K562 (cell line): ENCODE results near the gene GLE1. TPM values are rescaled to one million over a fixed set of nuclear protein-coding genes. Genes with fewer than 3 reads are reported as not detected.

Experiments
- BRD4 ChIP-seq: fragments of 200-600 bp; sonication (generic); IDR thresholded peaks from 2 replicates; pipeline ENCODE4 v1.6.1; 2017; ENCODE audit warnings: inconsistent platforms
- EP400 ChIP-seq: fragments of 450-650 bp; IDR thresholded peaks from 2 replicates; pipeline ENCODE4 v1.6.1; 2017; ENCODE audit warnings: antibody characterized with exemption, mild to moderate bottlenecking, moderate library complexity
- EWSR1 ChIP-seq: fragments of 450-650 bp; IDR thresholded peaks from 2 replicates; pipeline ENCODE4 v1.6.1; 2018; ENCODE audit warnings: borderline replicate concordance, mild to moderate bottlenecking, low read depth, moderate library complexity; ENCODE audit not compliant: partially characterized antibody
- FOXA3 ChIP-seq, 2 experiments: fragments of 450-650 bp in 1 of 2; sonication (generic) in 1 of 2; formaldehyde crosslinking; IDR thresholded peaks in 1 of 2; conservative IDR thresholded peaks in 1 of 2; 2 replicates each; pipeline versions ENCODE4 v1.4.0 to v1.8.0; 2020 to 2022; ENCODE audit warnings: mild to moderate bottlenecking in 2 of 2, missing genetic modification reagents in 1 of 2
- KLF16 ChIP-seq: IDR thresholded peaks from 2 replicates; pipeline ENCODE4 v1.6.1; 2016; ENCODE audit warnings: antibody characterized with exemption
- LARP7 ChIP-seq: fragments of 450-650 bp; IDR thresholded peaks from 2 replicates; pipeline ENCODE4 v1.6.1; 2016
- PHF20 ChIP-seq: fragments of 450-650 bp; IDR thresholded peaks from 2 replicates; pipeline ENCODE4 v1.6.1; 2018; ENCODE audit not compliant: partially characterized antibody
- POLR2B ChIP-seq: fragments of 450-650 bp; IDR thresholded peaks from 2 replicates; pipeline ENCODE4 v1.6.1; 2018; ENCODE audit warnings: low read depth; ENCODE audit not compliant: partially characterized antibody
- POLR3A ChIP-seq: IDR thresholded peaks from 2 replicates; pipeline ENCODE4 v1.6.1; 2011; ENCODE audit warnings: borderline replicate concordance, mild to moderate bottlenecking, moderate library complexity; ENCODE audit not compliant: insufficient read length, insufficient read depth; ENCODE audit errors: extremely low read depth
- RFX1 ChIP-seq: fragments of 450-650 bp; IDR thresholded peaks from 2 replicates; pipeline ENCODE4 v1.6.1; 2016; ENCODE audit warnings: mild to moderate bottlenecking, moderate library complexity
- SIN3A ChIP-seq, 2 experiments: fragments of 150-350 bp in 1 of 2; IDR thresholded peaks; 2 replicates each; pipeline ENCODE4 v1.6.1; 2011 to 2016; ENCODE audit warnings: borderline replicate concordance in 2 of 2, low read depth in 2 of 2, low read length in 2 of 2, mild to moderate bottlenecking in 2 of 2, moderate library complexity in 2 of 2; ENCODE audit not compliant: control insufficient read depth in 1 of 2
- SPI1 ChIP-seq: IDR thresholded peaks from 2 replicates; pipeline ENCODE4 v1.6.1; 2011; ENCODE audit warnings: low read depth, low read length, control low read depth, borderline replicate concordance
- TFAM ChIP-seq: fragments of 250-450 bp; sonication (Bioruptor Pico); conservative IDR thresholded peaks from 2 replicates; pipeline ENCODE4 v1.5.0; 2021; ENCODE audit warnings: mild to moderate bottlenecking, moderate library complexity
- ZBTB2 ChIP-seq: fragments of 450-650 bp; IDR thresholded peaks from 2 replicates; pipeline ENCODE4 v1.6.1; 2016; ENCODE audit warnings: antibody characterized with exemption
- ZFPM2 ChIP-seq: fragments of 250-450 bp; sonication (Bioruptor Pico); IDR thresholded peaks from 2 replicates; pipeline ENCODE4 v1.5.1; 2022; ENCODE audit warnings: mild to moderate bottlenecking
- ZNF24 ChIP-seq: fragments of 450-650 bp; IDR thresholded peaks from 2 replicates; pipeline ENCODE4 v1.6.1; 2016
- ZNF263 ChIP-seq: sonication (generic); formaldehyde crosslinking; IDR thresholded peaks from 2 replicates; pipeline ENCODE4 v1.8.0; 2022; ENCODE audit warnings: mild to moderate bottlenecking, missing genetic modification reagents, borderline replicate concordance
- ZNF282 ChIP-seq: sonication (generic); formaldehyde crosslinking; IDR thresholded peaks from 2 replicates; pipeline ENCODE4 v1.8.1; 2023; ENCODE audit warnings: missing genetic modification reagents
- ZNF444 ChIP-seq: fragments of 250-450 bp; sonication (Bioruptor Pico); IDR thresholded peaks from 2 replicates; pipeline ENCODE4 v1.4.0; 2020; ENCODE audit warnings: mild to moderate bottlenecking, moderate library complexity
- polyA plus RNA-seq, 8 experiments: library from polyadenylated mRNA; depleted of rRNA in 4 of 8; stranded (reverse) in 5 of 8; unstranded in 3 of 8; fragments of >200 nt; fragmentation: Nextera tagmentation in 2 of 8; fragmentation: Illumina TruSeq in 1 of 8; extraction: Ambion mirVana in 2 of 8; extraction: Trizol in 1 of 8; gene quantifications; 2 replicates each; pipeline versions ENCODE4 v1.2.1 to v1.2.3, GENCODE V29; 2011 to 2014; ENCODE audit warnings: inconsistent platforms in 1 of 8, missing spikeins in 1 of 8
- total RNA-seq, 7 experiments: library from RNA; depleted of rRNA in 6 of 7; stranded (reverse); fragments of >200 nt in 6 of 7; fragmentation: Illumina TruSeq in 2 of 7; extraction: Trizol in 2 of 7; gene quantifications; 2 replicates each; pipeline versions ENCODE4 v1.2.1 to v1.2.3, GENCODE V29; 2011 to 2021; ENCODE audit warnings: low replicate concordance in 1 of 7
- TF ChIP-seq, protein P1 (sequence below), 2 experiments: fragments of 450-650 bp; IDR thresholded peaks; 2 replicates each; pipeline ENCODE4 v1.6.1; 2018; ENCODE audit warnings: mild to moderate bottlenecking in 2 of 2, low read depth in 1 of 2; ENCODE audit not compliant: partially characterized antibody in 2 of 2
- TF ChIP-seq, protein P2 (sequence below), 2 experiments: fragments of 450-650 bp; conservative IDR thresholded peaks; 2 replicates each; pipeline ENCODE4 v1.6.1; 2017; ENCODE audit warnings: mild to moderate bottlenecking in 2 of 2, moderate library complexity in 2 of 2

Gene GLE1
- total and polyA plus RNA-seq, 9 of the 15 experiments (the other 6 are each of a cell fraction or from before 2014, with no cell fraction given), result 15.9 to 44.8 (median 37.6) TPM

- TF ChIP-seq BRD4 (no peak), TFAM (no peak), RFX1 (no peak), ZNF263 (CRISPR knock-in tag) (peak; percentile 62; the same call in 1 of the 2 replicates), SIN3A (IDR thresholded peaks at IDR 0.05; ENCODE audit: borderline replicate concordance in 2 of 2, control insufficient read depth in 1 of 2, low read depth in 2 of 2, low read length in 2 of 2) (peak; percentile 42 to 69; a peak in 1 of 4 replicates), KLF16 (no peak), EWSR1 (no peak), POLR2B (peak; percentile 82), POLR3A (no peak), EP400 (peak; percentile 72), PHF20 (peak; percentile 96), ZNF282 (CRISPR knock-in tag) (no peak), ZFPM2 (CRISPR knock-in tag) (no peak), ZNF444 (CRISPR knock-in tag) (no peak), LARP7 (no peak), ZBTB2 (peak; percentile 86), SPI1 (no peak), ZNF24 (no peak), FOXA3 (CRISPR knock-in tag; conservative IDR thresholded peaks at IDR 0.05 in 1 of 2, IDR thresholded peaks at IDR 0.05 in 1 of 2) (peak in 1 of 2 experiments; percentile 32; a peak in 1 of 4 replicates)
- TF ChIP-seq, protein P1, sequence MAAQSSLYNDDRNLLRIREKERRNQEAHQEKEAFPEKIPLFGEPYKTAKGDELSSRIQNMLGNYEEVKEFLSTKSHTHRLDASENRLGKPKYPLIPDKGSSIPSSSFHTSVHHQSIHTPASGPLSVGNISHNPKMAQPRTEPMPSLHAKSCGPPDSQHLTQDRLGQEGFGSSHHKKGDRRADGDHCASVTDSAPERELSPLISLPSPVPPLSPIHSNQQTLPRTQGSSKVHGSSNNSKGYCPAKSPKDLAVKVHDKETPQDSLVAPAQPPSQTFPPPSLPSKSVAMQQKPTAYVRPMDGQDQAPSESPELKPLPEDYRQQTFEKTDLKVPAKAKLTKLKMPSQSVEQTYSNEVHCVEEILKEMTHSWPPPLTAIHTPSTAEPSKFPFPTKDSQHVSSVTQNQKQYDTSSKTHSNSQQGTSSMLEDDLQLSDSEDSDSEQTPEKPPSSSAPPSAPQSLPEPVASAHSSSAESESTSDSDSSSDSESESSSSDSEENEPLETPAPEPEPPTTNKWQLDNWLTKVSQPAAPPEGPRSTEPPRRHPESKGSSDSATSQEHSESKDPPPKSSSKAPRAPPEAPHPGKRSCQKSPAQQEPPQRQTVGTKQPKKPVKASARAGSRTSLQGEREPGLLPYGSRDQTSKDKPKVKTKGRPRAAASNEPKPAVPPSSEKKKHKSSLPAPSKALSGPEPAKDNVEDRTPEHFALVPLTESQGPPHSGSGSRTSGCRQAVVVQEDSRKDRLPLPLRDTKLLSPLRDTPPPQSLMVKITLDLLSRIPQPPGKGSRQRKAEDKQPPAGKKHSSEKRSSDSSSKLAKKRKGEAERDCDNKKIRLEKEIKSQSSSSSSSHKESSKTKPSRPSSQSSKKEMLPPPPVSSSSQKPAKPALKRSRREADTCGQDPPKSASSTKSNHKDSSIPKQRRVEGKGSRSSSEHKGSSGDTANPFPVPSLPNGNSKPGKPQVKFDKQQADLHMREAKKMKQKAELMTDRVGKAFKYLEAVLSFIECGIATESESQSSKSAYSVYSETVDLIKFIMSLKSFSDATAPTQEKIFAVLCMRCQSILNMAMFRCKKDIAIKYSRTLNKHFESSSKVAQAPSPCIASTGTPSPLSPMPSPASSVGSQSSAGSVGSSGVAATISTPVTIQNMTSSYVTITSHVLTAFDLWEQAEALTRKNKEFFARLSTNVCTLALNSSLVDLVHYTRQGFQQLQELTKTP (IDR thresholded peaks at IDR 0.05; ENCODE audit: low read depth in 1 of 2, partially characterized antibody in 2 of 2), result peak in 1 of 2 experiments; percentile 67
- TF ChIP-seq, protein P2, sequence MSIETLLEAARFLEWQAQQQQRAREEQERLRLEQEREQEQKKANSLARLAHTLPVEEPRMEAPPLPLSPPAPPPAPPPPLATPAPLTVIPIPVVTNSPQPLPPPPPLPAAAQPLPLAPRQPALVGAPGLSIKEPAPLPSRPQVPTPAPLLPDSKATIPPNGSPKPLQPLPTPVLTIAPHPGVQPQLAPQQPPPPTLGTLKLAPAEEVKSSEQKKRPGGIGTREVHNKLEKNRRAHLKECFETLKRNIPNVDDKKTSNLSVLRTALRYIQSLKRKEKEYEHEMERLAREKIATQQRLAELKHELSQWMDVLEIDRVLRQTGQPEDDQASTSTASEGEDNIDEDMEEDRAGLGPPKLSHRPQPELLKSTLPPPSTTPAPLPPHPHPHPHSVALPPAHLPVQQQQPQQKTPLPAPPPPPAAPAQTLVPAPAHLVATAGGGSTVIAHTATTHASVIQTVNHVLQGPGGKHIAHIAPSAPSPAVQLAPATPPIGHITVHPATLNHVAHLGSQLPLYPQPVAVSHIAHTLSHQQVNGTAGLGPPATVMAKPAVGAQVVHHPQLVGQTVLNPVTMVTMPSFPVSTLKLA (conservative IDR thresholded peaks at IDR 0.05), result peak; percentile 56 to 77
Measured at GRCh38 chr9:128504485-128505413, at the start of gene GLE1 (continued).
